Thymus (tissue), 11 donors: Measurements from ENCODE around the gene MRPS18B. TPM values are rescaled to one million over a fixed set of nuclear protein-coding genes. Genes with fewer than 3 reads are reported as not detected.

Experiments
- DNase-seq, 9 donors: peaks; one replicate each; pipeline ENCODE4 v3.0.0-alpha.2; 2013; ENCODE audit warnings: low spot score in 9 of 9, low read depth in 6 of 9, missing footprints in 1 of 9
- H3K27ac ChIP-seq, 2 donors: one replicate each; pipeline ENCODE4 v1.5.1; 2013; ENCODE audit warnings: control low read depth in 1 of 2, low read depth in 1 of 2, low read length in 1 of 2, mild to moderate bottlenecking in 1 of 2, moderate library complexity in 1 of 2
- H3K27me3 ChIP-seq, 2 donors: one replicate each; pipeline ENCODE4 v1.5.1; 2013; ENCODE audit warnings: low read length in 1 of 2; ENCODE audit not compliant: control insufficient read depth in 2 of 2, insufficient read depth in 1 of 2
- H3K36me3 ChIP-seq, 2 donors: one replicate each; pipeline ENCODE4 v1.5.1; 2013; ENCODE audit warnings: low read length in 1 of 2, mild to moderate bottlenecking in 1 of 2, moderate library complexity in 1 of 2; ENCODE audit not compliant: control insufficient read depth in 2 of 2, insufficient read depth in 2 of 2
- H3K4me1 ChIP-seq, 2 donors: one replicate each; pipeline ENCODE4 v1.5.1; 2013; ENCODE audit warnings: low read length in 2 of 2; ENCODE audit not compliant: control insufficient read depth in 2 of 2, insufficient read depth in 2 of 2
- H3K4me3 ChIP-seq, 2 donors: one replicate each; pipeline ENCODE4 v1.5.1; 2013; ENCODE audit warnings: low read length in 2 of 2, control low read depth in 1 of 2, mild to moderate bottlenecking in 1 of 2
- H3K9me3 ChIP-seq, 2 donors: one replicate each; pipeline ENCODE4 v1.5.1; 2013; ENCODE audit warnings: low read length in 1 of 2, mild to moderate bottlenecking in 1 of 2; ENCODE audit not compliant: control insufficient read depth in 2 of 2, insufficient read depth in 1 of 2
- WGBS: extraction: QIAGEN DNeasy Blood & Tissue Kit; methylation state at CpG from one replicate; pipeline ENCODE4 v1.1.7; 2013; 5-methylcytosine and 5-hydroxymethylcytosine counted together
- polyA plus RNA-seq: library from polyadenylated mRNA; stranded (reverse); fragments of 200-250 nt; gene quantifications from one replicate; pipeline ENCODE4 v1.2.3, GENCODE V29; 2013
- total RNA-seq: library from RNA; stranded (reverse); fragments of 120-200 nt; gene quantifications from one replicate; pipeline ENCODE4 v1.2.4, GENCODE V29; 2013
- donor health status: healthy.

The MRPS18B gene
- total and polyA plus RNA-seq, 2 donors: 47.9 to 48.9 TPM

- under 1% methylated on average over 40 of the region's 40 CpGs for WGBS
- Histone ChIP-seq H3K36me3 (peaks cover 19 to 40% of the 10 kb centered on the region in 2 donors), H3K27me3 (no peaks in the 10 kb centered on the region), H3K27ac (peak within 1 kb of the TSS; percentile 99 to 100), H3K4me1 (peaks cover 20 to 29% of the 10 kb centered on the region in 2 donors), H3K9me3 (no peaks in the 10 kb centered on the region), H3K4me3 (peak within 1 kb of the TSS; percentile 89 to 97)
- DNase-seq: peak in 8 of 9 donors; percentile 99 to 100 (median 100)
Observed at GRCh38 chr6:30616811-30617564, 652 bp upstream of the MRPS18B start, which contains the start of gene PPP1R10. Gene PPP1R10, minus strand, starts transcription at chr6:30617243. Its CDS starts 7,299 bp downstream, at chr6:30609944.

DNA sequence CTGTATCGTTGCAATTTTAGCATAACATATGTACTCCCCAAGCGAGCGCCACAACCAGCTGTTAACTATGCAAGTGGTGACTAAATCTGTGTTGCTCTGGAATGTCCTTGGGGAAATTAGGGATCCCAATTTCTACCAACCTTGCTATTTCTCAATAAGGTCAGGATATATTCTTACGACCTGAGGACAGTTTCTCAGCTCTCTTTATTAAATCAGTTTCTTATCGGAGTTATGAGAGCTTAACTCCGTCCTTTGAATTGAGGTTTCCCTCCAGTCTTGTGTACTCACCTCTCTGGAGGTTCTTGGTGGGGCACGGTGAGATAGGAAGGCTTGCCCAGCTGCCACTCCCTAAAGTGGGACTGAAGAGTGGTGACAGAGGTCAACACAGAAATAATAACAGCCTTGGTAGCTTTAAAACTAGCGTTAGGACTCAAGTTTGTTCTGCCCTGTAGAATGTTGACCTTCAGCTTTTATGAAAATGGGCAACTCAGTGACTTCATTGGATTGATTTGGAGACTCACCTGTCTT is 694 bp downstream of the MRPS18B start:
- Histone ChIP-seq H3K9me3 (no peaks in the 10 kb centered on the region), H3K4me1 (peaks cover 17 to 23% of the 10 kb centered on the region in 2 donors), H3K27ac (peak overlapping the region; percentile 89 to 97), H3K4me3 (peak overlapping the region; percentile 76 to 89), H3K27me3 (no peaks in the 10 kb centered on the region), H3K36me3 (peaks cover 27 to 51% of the 10 kb centered on the region in 2 donors)
- 14% methylated on average over 8 of the region's 8 CpGs for WGBS
- DNase-seq: no peak

DNA sequence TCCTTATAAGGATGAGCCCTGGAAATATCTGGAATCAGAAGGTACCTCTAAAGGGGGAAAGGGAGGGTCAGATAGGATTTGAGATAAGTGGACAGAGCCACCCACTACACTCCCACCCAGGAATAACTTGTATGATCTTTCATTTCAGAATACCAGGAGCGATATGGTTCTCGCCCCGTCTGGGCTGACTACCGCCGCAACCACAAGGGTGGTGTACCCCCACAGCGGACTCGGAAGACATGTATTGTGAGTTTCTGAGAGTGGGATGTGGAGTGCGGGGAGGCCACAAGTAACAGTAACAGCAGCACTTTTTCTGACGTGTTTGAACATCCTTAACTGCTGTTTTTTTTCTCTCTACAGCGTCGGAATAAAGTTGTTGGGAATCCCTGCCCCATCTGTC is 1.9 kb downstream of the MRPS18B start:
- DNase-seq: no peak
- peaks cover 5 to 11% of the 10 kb centered on the region in 2 donors for H3K4me1 ChIP-seq
- H3K9me3 ChIP-seq: no peaks in the 10 kb centered on the region
- H3K36me3 ChIP-seq: peaks cover 34 to 55% of the 10 kb centered on the region in 2 donors
- H3K27me3 ChIP-seq: no peaks in the 10 kb centered on the region
- no peak overlapping the region for H3K4me3 ChIP-seq
- WGBS: 98% methylated on average over 11 of the region's 11 CpGs
- H3K27ac ChIP-seq: no peak overlapping the region

- Histone ChIP-seq H3K9me3 (no peaks in the 10 kb centered on the region), H3K4me3 (no peak overlapping the region), H3K36me3 (peaks cover 39 to 61% of the 10 kb centered on the region in 2 donors), H3K27me3 (no peaks in the 10 kb centered on the region), H3K27ac (no peak overlapping the region), H3K4me1 (peaks cover 6 to 16% of the 10 kb centered on the region in 2 donors)
- WGBS: 98% methylated on average over 8 of the region's 8 CpGs
- DNase-seq: no peak
Observed at GRCh38 chr6:30625511-30625910, 7.9 kb downstream of the MRPS18B start.

DNA sequence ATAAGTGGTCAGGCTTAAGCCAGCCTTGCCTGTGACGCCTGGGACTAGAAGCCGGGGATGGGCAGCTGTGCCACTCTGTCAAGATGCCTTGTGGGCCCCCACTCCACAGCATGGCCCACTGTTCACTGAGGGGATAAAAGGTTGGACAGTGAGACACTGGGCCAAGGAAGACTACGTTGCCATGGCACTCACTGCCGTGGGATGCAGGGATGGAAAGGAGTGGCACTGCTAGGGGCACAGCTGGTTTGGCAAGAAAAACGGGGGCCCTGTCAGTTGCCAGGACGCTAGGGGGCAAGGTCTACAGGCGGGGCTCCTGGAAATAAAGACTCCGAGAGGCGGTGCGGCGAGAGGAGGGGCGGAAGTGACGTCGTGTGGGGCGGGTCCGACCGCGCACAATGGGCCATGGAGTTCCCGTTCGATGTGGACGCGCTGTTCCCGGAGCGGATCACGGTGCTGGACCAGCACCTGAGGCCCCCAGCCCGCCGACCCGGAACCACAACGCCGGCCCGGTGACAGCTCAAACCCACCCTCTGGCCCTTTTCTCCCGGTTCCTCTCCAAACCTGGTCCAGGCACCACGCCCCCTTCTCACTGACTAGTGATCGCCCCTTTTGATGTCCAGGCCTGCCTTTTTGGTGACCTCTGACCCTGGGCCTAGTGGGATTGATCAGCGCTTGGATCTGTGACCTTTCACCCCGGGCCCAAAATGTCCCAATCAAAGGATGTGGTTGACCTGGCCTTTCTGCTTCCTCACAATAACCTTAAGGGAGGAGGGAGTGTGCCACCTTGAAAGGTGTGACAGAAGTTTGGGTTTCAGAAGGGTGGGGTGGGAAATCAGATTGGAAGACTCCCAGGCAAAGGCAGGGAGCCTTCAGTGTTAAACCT is 9.1 kb downstream of the MRPS18B start, which contains the start of gene ATAT1:
ATAT1 (plus strand) TSS at position 391 of the 883 bp plus-strand sequence.
- H3K4me3 ChIP-seq: peak within 1 kb of the TSS; percentile 58 to 80
- no peaks in the 10 kb centered on the region for H3K27me3 ChIP-seq
- WGBS: 6% methylated on average over 36 of the region's 36 CpGs
- peak within 1 kb of the TSS; percentile 81 to 90 for H3K27ac ChIP-seq
- H3K9me3 ChIP-seq: no peaks in the 10 kb centered on the region
- peak in 8 of 9 donors; percentile 61 to 91 (median 82) for DNase-seq
- H3K36me3 ChIP-seq: peaks cover 37 to 55% of the 10 kb centered on the region in 2 donors
- H3K4me1 ChIP-seq: peaks cover 6 to 16% of the 10 kb centered on the region in 2 donors

GRCh38 chr6:30635834-30636233 is 18.2 kb downstream of the MRPS18B start:
- Histone ChIP-seq H3K36me3 (peaks cover 21 to 34% of the 10 kb centered on the region in 2 donors), H3K9me3 (no peaks in the 10 kb centered on the region), H3K27ac (no peak overlapping the region), H3K4me1 (peaks cover 0 to 6% of the 10 kb centered on the region in 2 donors), H3K27me3 (no peaks in the 10 kb centered on the region), H3K4me3 (no peak overlapping the region)
- no peak for DNase-seq
- 99% methylated on average over 3 of the region's 3 CpGs for WGBS

GRCh38 chr6:30640481-30640880 is 22.8 kb downstream of the MRPS18B start:
- 66% methylated on average over 10 of the region's 10 CpGs for WGBS

DNA sequence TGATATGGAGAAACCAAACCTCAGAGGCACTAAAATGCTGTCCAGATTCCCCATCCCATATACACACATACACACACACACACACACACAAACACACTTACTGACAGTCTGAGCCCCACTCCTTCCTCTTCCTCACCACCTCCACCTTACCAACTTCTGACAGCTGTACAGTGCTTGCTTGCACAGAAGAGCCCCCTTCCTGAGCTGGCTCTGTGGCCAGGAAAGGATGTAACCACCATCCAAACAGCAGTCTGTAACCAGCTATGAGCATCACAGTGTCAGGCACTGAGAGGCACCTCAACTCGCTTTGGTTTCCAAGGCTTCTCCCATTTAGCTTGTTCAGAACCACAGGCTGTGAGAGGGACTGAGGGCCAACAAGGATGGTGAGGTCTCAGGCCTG is 23.4 kb downstream of the MRPS18B start:
- H3K4me3 ChIP-seq: no peak overlapping the region
- H3K36me3 ChIP-seq: peaks cover 30 to 42% of the 10 kb centered on the region in 2 donors
- no peaks in the 10 kb centered on the region for H3K9me3 ChIP-seq
- peaks cover 0 to 23% of the 10 kb centered on the region in 2 donors for H3K4me1 ChIP-seq
- WGBS: 13% methylated on average over 1 of the region's 1 CpG
- H3K27ac ChIP-seq: peak overlapping the region; percentile 52 to 56
- DNase-seq: peak in 5 of 9 donors; percentile 15 to 74 (median 41)
- no peaks in the 10 kb centered on the region for H3K27me3 ChIP-seq

More at GRCh38 chr6:30640481-30640880, 22.8 kb downstream of the MRPS18B start:
- H3K27me3 ChIP-seq: no peaks in the 10 kb centered on the region
- peak overlapping the region; percentile 25 to 38 for H3K27ac ChIP-seq
- peaks cover 0 to 19% of the 10 kb centered on the region in 2 donors for H3K4me1 ChIP-seq
- peak in 1 of 9 donors; percentile 25 for DNase-seq
- no peak overlapping the region for H3K4me3 ChIP-seq
- no peaks in the 10 kb centered on the region for H3K9me3 ChIP-seq
- peaks cover 27 to 40% of the 10 kb centered on the region in 2 donors for H3K36me3 ChIP-seq
